ENCODE measurements around the gene OTUD3.
A peak's percentile ranks its signal among the peaks of the same experiment; 100 is the strongest.
"Not testable (repeated sequence)": the region's sequence is repeated elsewhere in the genome, so short reads cannot be mapped to it uniquely, and the experiment has no call there.

Gene OTUD3

DNA sequence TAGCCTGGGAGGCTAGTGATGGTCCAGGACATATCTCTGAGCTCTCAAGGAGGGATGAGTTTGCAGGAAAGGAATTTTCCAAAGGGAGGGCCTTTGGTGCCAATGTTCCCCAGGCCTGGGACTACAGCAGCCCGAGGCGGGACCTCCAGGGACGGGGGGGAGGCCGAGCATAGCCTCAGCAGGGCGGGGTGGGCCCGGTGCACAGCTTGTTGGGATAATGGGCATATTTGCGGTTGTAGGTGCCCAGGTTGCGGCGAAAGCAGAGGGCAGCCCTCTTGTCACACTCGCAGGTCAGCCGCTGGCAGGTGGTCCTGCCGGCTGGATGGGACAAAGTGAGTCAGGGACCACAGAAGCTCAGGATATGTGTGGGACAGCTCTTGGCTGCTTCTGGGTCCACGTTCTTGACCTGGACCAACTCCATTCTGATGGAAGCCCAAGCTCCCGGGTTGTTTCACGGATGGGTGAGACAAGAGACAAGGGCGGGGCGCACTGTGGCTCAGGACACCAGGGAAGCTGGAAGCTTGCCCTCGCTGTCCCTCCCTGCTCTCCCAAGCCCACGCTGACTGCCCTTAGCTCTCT is 38.0 kb downstream of the OTUD3 start:
- DNase-seq, result no peak

DNA sequence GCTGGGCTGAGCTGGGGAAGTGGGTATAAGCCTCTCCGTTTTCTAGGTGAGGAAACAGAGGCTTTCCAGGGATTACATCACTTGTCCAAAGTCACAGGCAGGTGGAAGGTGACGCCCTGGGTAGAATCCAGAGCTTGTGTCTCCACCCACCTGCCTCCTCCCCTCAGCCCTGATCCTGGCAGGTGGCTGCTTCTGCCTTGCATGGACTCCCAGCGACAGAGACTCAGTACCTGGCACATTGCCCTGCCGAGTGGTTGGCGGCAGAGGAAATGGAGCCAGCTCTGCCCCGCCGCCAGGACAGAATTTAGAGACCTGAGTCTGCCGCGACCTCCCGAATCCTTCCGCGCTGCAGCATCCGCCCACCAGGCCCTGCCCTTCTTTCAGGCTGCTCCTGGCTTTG is 39.1 kb downstream of the OTUD3 start:
- peak; percentile 37 to 68 (median 51) for DNase-seq

- no peak for DNase-seq
Measured at GRCh38 chr1:19922015-19922688, 40.0 kb downstream of the OTUD3 start.

DNA sequence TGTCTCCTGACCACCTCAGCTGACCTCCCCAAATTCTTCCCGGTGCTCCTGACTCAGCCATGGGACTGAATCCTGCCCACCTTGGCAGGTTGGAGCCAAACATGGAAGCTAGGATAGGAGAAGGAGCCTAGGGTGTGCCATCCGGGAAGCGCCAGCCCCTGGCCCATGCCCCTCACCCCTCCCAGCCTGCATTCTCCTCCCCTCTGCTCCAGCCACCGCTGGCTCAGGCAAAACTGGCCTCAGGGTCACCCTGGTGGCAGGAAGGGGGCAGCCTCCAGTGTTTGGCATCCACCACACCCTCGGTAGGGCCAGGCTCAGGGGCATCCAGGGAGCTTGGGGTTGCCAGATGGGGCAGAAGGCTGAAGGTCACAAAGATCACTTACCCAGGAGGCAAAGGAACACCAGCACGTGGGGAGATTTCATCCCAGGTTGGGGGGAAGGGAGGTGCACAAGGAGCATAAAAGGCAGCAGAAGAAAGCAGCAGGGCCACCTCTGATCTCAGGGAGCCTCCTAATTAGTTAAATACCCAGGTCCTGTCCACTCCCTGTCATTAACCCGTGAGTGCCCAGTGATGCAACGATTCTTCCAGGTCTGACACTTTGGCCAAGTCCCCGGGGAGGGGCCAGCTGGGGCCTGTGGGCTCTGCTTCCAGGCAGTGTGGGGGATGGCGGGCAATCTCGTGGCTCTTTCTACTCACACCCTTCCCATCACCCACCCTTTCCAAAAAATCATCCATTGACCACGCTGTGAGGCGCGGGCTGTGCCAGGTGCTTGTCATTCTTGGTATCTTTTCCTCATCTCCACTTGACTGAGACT is 41.1 kb downstream of the OTUD3 start, which contains the start of gene PLA2G2E:
TSS of gene PLA2G2E (minus strand) at position 481 of the 816 bp plus-strand sequence. CDS start at position 423, 58 bp downstream.
- no peak for DNase-seq

GRCh38 chr1:19923953-19924346 is 41.8 kb downstream of the OTUD3 start:
- DNase-seq, result no peak

- DNase-seq, result no peak
Measured at GRCh38 chr1:19925342-19926070, 43.3 kb downstream of the OTUD3 start.

- DNase-seq, result no peak
Measured at GRCh38 chr1:19926296-19927129, 44.3 kb downstream of the OTUD3 start.

DNA sequence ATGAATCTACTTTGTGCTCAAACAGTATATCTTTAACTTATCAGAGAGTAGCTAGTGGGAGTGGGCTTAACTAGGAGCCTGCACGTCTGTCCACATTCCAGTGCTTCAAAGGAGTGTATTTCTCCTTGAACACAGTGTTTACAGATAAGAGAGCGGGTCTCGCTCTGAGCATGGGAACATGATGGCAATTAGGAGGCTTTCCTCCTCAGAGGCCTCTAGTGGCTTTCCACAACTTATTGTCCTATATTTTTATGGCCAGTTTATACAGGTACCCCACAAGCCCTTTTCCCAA is 44.9 kb downstream of the OTUD3 start:
- not testable (repeated sequence) for DNase-seq

GRCh38 chr1:19932866-19933265 is 50.7 kb downstream of the OTUD3 start:
- DNase-seq, result no peak

- no peak for DNase-seq
Measured at GRCh38 chr1:19934336-19934735, 52.1 kb downstream of the OTUD3 start.

GRCh38 chr1:19936061-19936750 is 54.0 kb downstream of the OTUD3 start:
- no peak for DNase-seq

DNA sequence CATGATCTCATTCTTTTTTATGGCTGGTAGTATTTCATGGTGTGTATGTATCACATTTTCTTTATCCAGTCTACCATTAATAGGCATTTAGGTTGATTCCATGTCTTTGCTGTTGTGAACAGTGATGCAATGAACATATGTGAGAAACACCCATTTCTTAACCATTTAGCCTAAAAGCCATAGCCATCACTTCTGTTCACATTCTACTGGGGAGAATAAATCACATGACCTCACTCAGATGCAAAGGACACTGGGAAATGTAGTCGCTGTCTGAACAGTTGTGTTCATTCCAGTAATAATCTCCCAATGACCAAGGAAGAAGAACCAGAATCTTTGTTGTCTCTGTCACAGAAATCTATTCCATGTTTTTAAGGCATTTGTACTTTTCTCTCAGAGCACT is 56.3 kb downstream of the OTUD3 start:
- no peak for DNase-seq

GRCh38 chr1:19940486-19941205 is 58.5 kb downstream of the OTUD3 start:
- DNase-seq, result peak in 1 of 3 experiments; percentile 21

- DNase-seq, result peak in 1 of 3 experiments; percentile 13
Measured at GRCh38 chr1:19941206-19941568, 59.0 kb downstream of the OTUD3 start.

- DNase-seq, result no peak
Measured at GRCh38 chr1:19942088-19942487, 59.9 kb downstream of the OTUD3 start.

DNA sequence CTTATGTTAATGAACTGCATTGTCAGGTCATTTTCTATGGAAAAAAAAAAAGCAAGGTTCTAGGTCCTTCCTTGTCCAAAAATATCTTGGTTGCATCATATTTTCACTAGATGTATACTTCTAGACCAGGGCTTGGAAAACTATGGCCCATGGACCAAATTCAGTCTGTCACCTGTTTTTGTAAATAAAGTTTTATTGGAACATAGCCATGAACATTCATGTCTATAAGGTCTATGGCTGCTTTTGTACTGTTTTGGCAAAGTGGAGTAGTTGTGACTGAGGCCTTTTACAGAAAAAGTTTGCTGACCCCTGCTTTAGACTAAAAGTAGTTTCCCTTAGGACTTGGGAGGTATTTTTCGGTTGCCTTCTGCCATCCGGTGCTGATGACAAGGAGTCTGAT is 60.5 kb downstream of the OTUD3 start:
- DNase-seq, result no peak

DNA sequence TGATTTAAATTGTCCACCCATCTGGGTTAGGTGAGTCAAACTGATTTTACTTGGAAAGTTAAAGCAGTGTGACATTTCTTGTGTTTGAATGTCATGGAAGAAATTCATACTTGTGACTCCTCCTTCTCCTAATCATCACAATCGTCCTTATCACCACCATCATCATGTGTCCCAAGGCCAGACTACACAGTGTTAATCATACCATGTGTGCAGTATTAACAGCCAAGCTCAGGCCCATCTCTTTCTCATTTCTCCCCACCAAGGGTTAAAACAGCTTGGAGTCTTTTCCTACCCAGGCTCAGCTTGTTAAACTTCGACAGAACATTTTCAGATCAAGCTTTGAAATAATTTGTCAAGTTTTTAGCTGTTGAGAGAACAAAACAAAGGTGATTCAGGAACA is 63.7 kb downstream of the OTUD3 start:
- no peak for DNase-seq

DNA sequence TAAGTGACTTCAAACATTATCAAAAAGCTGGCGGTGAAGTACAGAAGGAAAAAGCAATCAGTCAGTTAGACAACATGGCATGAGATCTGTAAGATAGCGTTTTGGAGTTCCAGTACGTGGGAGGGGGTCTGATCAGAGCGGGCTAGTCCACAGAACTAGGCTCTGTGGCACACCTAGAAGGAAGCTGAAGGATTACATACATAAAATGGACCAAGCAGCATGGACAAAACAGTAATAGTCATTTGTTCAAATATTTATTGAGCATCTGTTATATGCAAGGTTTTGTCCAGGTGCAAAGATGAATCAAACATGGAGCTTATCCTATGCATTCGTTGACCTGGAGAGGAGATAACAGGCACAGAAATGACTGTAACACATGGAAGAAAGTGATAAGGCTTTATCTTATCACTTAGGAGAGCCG is 64.1 kb downstream of the OTUD3 start:
- no peak for DNase-seq

DNA sequence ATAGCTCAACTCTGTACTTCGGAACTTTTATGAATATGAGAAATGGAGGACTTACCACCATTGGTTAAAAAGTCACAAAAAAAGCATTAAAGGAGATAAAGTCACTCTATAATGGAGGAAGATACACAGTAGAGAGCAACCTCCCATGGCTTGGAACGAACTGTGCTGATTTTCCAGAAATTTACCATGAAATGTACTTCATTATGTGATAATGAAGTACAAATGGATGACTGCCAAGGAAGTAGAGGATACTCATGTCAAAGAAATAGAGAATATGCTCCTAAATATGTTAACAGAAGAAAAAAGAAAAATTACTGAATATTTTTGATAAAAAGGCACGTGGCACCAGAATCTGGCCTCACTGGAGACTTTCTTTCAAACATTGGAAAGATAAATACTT is 64.8 kb downstream of the OTUD3 start:
- no peak for DNase-seq

GRCh38 chr1:19949016-19949415 is 66.8 kb downstream of the OTUD3 start:
- DNase-seq, result peak in 1 of 3 experiments; percentile 5

- no peak for DNase-seq
Measured at GRCh38 chr1:19954059-19954458, 71.9 kb downstream of the OTUD3 start.
